ENCODE results near the gene CD37.
"Not testable (repeated sequence)": the region's sequence is repeated elsewhere in the genome, so short reads cannot be mapped to it uniquely, and the experiment has no call there.

Gene CD37

GRCh38 chr19:49335071-49335783 lies at the start of gene CD37:
Gene CD37, plus strand, starts transcription at chr19:49335406. Its CDS starts 135 bp downstream, at chr19:49335541.
- DNase-seq = no peak

GRCh38 chr19:49287141-49287770 lies 48.0 kb upstream of the CD37 start:
- DNase-seq = no peak

GRCh38 chr19:49288205-49288604 lies 47.0 kb upstream of the CD37 start:
- not testable (repeated sequence) for DNase-seq

- DNase-seq = not testable (repeated sequence)
These were observed 45.9 kb upstream of the CD37 start for GRCh38 chr19:49289286-49289685.

GRCh38 chr19:49290517-49290916 lies 44.7 kb upstream of the CD37 start:
- no peak for DNase-seq

GRCh38 chr19:49294401-49294800 lies 40.8 kb upstream of the CD37 start:
- no peak for DNase-seq

- no peak for DNase-seq
These were observed 39.9 kb upstream of the CD37 start for GRCh38 chr19:49295208-49295880.

- no peak for DNase-seq
These were observed 37.8 kb upstream of the CD37 start for GRCh38 chr19:49297403-49297802.

- DNase-seq = not testable (repeated sequence)
These were observed 36.6 kb upstream of the CD37 start for GRCh38 chr19:49298653-49299052.

- DNase-seq = peak; percentile 9
These were observed 33.9 kb upstream of the CD37 start for GRCh38 chr19:49301165-49301865.

- DNase-seq = no peak
These were observed 33.3 kb upstream of the CD37 start for GRCh38 chr19:49301866-49302252.

- not testable (repeated sequence) for DNase-seq
These were observed 28.5 kb upstream of the CD37 start for GRCh38 chr19:49306734-49307133.

GRCh38 chr19:49309087-49309486 lies 26.1 kb upstream of the CD37 start:
- DNase-seq = no peak

GRCh38 chr19:49315111-49315510 lies 20.1 kb upstream of the CD37 start:
- no peak for DNase-seq

- no peak for DNase-seq
These were observed 18.9 kb upstream of the CD37 start for GRCh38 chr19:49316284-49316683.

GRCh38 chr19:49318296-49318695 lies 16.9 kb upstream of the CD37 start:
- no peak for DNase-seq

- no peak for DNase-seq
These were observed 10.2 kb upstream of the CD37 start, which contains the start of gene SLC6A16 for GRCh38 chr19:49324801-49325576. Gene SLC6A16, minus strand, starts transcription at chr19:49325191. Its CDS starts 13,844 bp downstream, at chr19:49311347.

GRCh38 chr19:49325756-49326155 lies 9.4 kb upstream of the CD37 start:
- not testable (repeated sequence) for DNase-seq

GRCh38 chr19:49326165-49326704 lies 9.0 kb upstream of the CD37 start:
- no peak for DNase-seq

- DNase-seq = no peak
These were observed 7.2 kb upstream of the CD37 start for GRCh38 chr19:49327878-49328544.

- DNase-seq = no peak
These were observed 6.5 kb upstream of the CD37 start for GRCh38 chr19:49328741-49329140.

GRCh38 chr19:49331187-49331586 lies 4.0 kb upstream of the CD37 start:
- not testable (repeated sequence) for DNase-seq
